ENCODE measurements around the gene ELAVL1. TPM values are rescaled to one million over a fixed set of nuclear protein-coding genes. Genes with fewer than 3 reads are reported as not detected.

ELAVL1 gene
- total RNA-seq, 1 experiment from 2014 or later, result 102 TPM

- no peak for DNase-seq (ENCODE audit: low spot score)
- in situ Hi-C loops (cut with HindIII; ENCODE audit: low sequenced_read_pairs), result no loop called here
Observed at GRCh38 chr19:7928741-7929701, 76.4 kb downstream of the ELAVL1 start.

GRCh38 chr19:7928334-7928706, 77.1 kb downstream of the ELAVL1 start:
- in situ Hi-C loops (cut with HindIII; ENCODE audit: low sequenced_read_pairs), result no loop called here
- DNase-seq (ENCODE audit: low spot score), result no peak

GRCh38 chr19:7927605-7928333, 77.7 kb downstream of the ELAVL1 start:
- no peak for DNase-seq (ENCODE audit: low spot score)
- in situ Hi-C loops (cut with HindIII; ENCODE audit: low sequenced_read_pairs), result no loop called here

GRCh38 chr19:7926727-7927604, 78.5 kb downstream of the ELAVL1 start:
- in situ Hi-C loops (cut with HindIII; ENCODE audit: low sequenced_read_pairs), result no loop called here
- DNase-seq (ENCODE audit: low spot score), result no peak

GRCh38 chr19:7926021-7926726, 79.3 kb downstream of the ELAVL1 start, which contains the start of gene CTXN1:
Gene CTXN1 (minus strand): TSS chr19:7926135. CDS start chr19:7925538, 597 bp downstream.
- DNase-seq (ENCODE audit: low spot score), result no peak
- in situ Hi-C loops (cut with HindIII; ENCODE audit: low sequenced_read_pairs), result no loop called here

- peak; percentile 50 for DNase-seq (ENCODE audit: low spot score)
Observed at GRCh38 chr19:7925171-7925851, 80.1 kb downstream of the ELAVL1 start.

GRCh38 chr19:7924651-7925170, 80.7 kb downstream of the ELAVL1 start:
- no peak for DNase-seq (ENCODE audit: low spot score)
- in situ Hi-C loops (cut with HindIII; ENCODE audit: low sequenced_read_pairs), result loop anchor here (5.0 kb wide), 1 partner anchor 72 kb away; no protein-coding TSS in a partner anchor

More at GRCh38 chr19:7925171-7925851, 80.1 kb downstream of the ELAVL1 start:
- in situ Hi-C loops (cut with HindIII; ENCODE audit: low sequenced_read_pairs), result no loop called here

- in situ Hi-C loops (cut with HindIII; ENCODE audit: low sequenced_read_pairs), result loop anchor here (5.0 kb wide), 1 partner anchor 72 kb away; no protein-coding TSS in a partner anchor
- no peak for DNase-seq (ENCODE audit: low spot score)
Observed at GRCh38 chr19:7924241-7924640, 81.2 kb downstream of the ELAVL1 start.

GRCh38 chr19:7923295-7924191, 81.9 kb downstream of the ELAVL1 start:
- no peak for DNase-seq (ENCODE audit: low spot score)
- in situ Hi-C loops (cut with HindIII; ENCODE audit: low sequenced_read_pairs), result loop anchor here (5.0 kb wide), 1 partner anchor 71 kb away; no protein-coding TSS in a partner anchor

GRCh38 chr19:7922836-7923195, 82.6 kb downstream of the ELAVL1 start:
- in situ Hi-C loops (cut with HindIII; ENCODE audit: low sequenced_read_pairs), result loop anchor here (5.0 kb wide), 1 partner anchor 71 kb away; no protein-coding TSS in a partner anchor
- DNase-seq (ENCODE audit: low spot score), result no peak

- no peak for DNase-seq (ENCODE audit: low spot score)
- in situ Hi-C loops (cut with HindIII; ENCODE audit: low sequenced_read_pairs), result loop anchor here (5.0 kb wide), 1 partner anchor 70 kb away; no protein-coding TSS in a partner anchor
Observed at GRCh38 chr19:7921967-7922835, 83.2 kb downstream of the ELAVL1 start.

GRCh38 chr19:7921302-7921966, 84.0 kb downstream of the ELAVL1 start:
- in situ Hi-C loops (cut with HindIII; ENCODE audit: low sequenced_read_pairs), result loop anchor here (5.0 kb wide), 1 partner anchor 69 kb away; no protein-coding TSS in a partner anchor
- DNase-seq (ENCODE audit: low spot score), result no peak

- in situ Hi-C loops (cut with HindIII; ENCODE audit: low sequenced_read_pairs), result loop anchor here (5.0 kb wide), 1 partner anchor 68 kb away; no protein-coding TSS in a partner anchor
- peak; percentile 97 for DNase-seq (ENCODE audit: low spot score)
Observed at GRCh38 chr19:7920519-7921301, 84.7 kb downstream of the ELAVL1 start.
